GM19043 (cell line): ENCODE results near the gene PEAR1.

Experiments used
- ATAC-seq: cut with Tn5 transposase; IDR thresholded peaks from one replicate; pipeline ENCODE4 v1.9.1; 2021; ENCODE audit warnings: low read depth; ENCODE audit not compliant: unreplicated experiment

The PEAR1 gene

GRCh38 chr1:156879876-156880275, 13.6 kb upstream of the PEAR1 start:
- ATAC-seq: no peak

DNA sequence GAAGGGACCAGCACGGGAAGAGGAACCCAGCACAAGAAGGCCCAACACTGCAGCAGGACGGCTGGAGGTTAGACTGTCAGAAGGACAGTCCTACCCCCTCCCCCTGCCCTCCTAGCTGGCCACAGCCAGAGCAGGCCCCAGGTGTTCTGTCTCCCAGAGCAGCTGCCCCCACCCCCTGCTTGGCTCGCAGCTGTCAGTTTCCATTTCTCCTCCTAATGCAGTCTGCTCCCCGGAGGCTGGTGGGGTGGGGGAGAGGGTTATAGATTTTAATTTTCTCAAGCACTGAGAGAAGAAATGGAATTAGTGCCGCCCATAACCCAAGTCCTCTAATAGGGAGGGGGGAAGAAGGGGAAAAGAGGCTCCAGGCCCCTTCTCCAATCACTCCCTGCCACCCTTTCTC, 13.0 kb upstream of the PEAR1 start:
- ATAC-seq: no peak

DNA sequence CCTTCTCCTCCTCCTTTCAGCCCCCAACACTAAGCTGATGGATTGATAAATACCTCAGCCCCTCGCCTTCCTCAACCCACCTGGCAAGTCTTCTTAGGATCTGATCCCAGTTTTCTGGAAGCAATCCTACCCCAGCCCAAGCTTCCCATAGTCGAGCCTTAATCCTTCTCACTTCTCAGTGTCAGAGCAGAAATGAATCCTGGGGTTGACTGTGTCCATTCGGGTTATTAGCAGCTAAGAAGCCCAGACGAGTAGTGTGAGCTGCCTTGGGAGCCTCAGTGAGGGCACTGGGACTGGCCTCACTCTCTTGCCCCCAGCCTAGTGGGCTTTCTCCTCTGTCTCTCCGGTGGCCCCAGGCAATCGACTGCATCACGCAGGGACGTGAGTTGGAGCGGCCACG, 12.4 kb upstream of the PEAR1 start:
- ATAC-seq: no peak

GRCh38 chr1:156881663-156882062, 11.9 kb upstream of the PEAR1 start:
- ATAC-seq: no peak

DNA sequence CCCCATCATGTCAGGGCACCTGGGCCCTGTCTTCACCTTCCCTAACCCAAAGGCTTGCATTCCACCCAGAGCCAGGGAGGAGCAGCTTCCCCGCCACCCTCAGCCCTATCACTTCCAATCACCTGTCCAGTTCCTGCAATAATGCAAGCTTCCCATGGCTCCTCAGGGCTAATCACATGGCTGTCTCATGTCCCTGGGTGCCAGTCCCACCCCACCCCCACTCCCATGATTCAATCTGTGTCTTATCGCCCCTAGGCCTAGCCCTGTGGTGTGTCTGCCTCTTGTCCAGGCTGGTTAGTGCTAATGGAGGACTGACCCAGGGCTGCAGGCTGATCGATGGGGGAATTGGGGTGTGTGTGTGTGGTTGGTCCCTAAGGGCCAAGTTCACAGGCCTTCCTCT, 11.0 kb upstream of the PEAR1 start:
- no peak for ATAC-seq

GRCh38 chr1:156883919-156884318, 9.6 kb upstream of the PEAR1 start:
- ATAC-seq: no peak

DNA sequence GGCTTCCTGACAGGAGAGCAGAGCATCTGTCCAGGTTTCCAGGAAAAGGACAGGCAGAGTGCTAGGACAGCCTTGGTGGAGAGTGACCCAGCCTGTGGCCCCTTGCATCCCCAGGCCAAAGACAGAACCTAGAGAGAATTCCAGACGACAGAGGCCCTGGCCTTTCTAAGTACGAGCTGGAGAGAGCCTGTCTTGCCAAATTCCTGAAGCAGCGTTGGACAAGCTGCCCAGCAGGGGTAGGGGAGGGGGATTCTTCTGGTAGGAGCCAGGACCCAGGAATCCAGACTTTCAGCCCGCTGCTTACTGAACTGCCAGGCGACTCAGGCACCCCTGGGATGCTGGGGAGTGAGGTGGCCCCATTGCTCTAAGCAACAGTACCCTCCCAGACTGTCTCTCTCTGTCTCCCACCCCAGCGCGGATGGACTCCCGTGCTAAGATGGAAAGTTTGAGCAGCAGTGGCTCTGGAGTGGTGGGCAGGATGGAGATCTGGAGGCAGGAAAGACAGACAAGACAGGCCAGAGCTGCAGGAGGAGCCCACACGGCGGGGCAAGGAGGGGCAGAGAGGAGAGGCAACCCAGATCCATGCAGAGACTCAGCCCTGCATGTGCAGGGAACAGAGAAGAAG, 8.8 kb upstream of the PEAR1 start:
- ATAC-seq: no peak

- no peak for ATAC-seq
Observed at GRCh38 chr1:156885314-156885713, 8.2 kb upstream of the PEAR1 start.

- ATAC-seq: no peak
Observed at GRCh38 chr1:156885880-156886355, 7.6 kb upstream of the PEAR1 start.

DNA sequence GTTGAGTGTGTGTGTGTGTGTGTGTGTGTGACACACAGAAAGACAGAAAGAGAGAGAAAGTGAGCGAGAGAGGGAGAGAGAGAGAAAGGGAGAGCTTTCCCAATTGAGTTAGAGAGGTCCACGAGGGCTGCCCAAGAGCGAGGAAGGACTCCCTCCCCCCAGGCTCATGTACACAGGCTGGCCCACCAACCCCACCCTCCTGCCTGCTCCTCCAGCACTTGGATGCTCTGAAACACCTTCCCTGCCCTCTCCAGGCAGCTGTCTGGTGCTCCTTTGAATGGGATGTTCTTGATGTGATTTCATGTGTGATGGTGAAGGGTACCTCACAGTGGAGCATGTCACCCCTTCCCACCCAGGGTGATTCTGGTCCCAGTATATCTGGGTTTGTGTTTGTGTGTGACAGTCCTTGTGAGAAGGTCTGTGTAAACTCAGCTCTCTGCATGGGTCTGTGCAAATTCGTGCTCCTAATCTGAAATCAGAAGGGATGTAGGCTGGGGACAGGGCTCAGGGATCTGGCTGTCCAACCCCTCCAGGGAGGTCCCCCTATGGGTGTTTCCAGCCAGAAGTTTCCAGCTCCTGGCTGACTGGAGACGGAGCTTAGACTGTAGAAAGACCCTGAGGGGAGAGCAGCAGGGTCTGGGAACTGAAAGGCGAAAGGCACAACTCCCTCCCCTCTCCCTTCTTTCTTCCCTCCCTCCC, 6.8 kb upstream of the PEAR1 start:
- no peak for ATAC-seq

GRCh38 chr1:156887317-156887716, 6.2 kb upstream of the PEAR1 start:
- no peak for ATAC-seq

DNA sequence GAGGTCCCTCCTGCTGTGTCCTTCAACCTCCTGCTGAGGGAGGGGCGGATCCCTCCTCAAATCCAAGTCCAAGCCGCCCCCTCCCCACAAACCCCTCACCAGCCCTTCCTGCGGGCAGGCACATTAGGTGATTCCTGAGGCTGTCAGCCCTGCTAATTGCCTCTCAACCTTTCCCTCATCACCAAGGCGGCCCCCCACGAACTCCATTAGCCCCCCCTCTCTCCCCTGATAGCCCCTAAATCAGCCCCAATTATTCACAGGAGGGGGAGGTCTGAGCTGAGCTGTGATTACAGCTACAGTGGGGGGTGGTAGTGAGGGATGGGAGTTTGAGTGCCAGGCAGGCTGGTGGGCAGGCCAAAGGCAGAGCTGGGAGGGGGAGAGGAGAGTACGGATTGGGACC, 5.8 kb upstream of the PEAR1 start:
- ATAC-seq: no peak

- no peak for ATAC-seq
Observed at GRCh38 chr1:156889802-156890580, 3.5 kb upstream of the PEAR1 start.

DNA sequence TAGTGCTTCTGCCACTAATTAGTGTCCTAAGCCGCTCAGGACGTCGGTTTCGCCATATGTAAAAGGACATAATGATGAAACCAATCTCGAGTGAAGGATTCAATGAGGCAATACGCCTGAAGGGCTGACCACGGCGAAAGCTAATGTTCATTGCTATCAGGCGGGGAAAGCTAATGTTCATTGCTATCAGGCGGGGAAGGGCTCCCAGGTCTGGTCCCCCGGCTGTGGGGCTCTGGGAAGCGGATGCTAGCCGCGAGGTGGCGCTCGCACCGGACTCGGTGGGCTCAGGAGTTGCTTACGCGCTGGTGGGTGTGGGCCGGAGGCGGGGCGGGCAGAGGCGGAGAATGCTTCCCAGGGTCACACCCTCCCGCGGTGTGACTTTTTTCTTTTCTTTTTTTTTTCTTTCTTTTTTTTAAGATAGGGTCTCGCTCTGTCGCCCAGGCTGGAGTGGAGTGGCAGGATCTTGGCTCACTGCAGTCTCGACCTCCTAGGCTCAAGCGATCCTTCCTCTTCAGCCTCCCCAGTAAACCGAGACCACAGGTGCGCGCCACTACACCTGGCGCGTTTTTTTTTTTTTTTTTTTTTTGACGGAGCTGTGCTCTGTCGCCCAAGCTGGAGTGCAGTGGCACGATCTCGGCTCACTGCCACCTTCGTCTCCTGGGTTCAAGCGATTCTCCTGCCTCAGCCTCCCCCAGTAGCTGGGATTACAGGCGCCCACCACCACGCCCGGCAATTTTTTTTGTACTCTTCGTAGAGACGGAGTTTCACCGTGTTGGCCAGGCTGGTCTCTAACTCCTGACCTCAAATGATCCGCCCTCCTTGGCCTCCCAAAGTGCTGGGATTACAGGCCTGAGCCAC, 1.1 kb upstream of the PEAR1 start:
- peak; percentile 81 for ATAC-seq

DNA sequence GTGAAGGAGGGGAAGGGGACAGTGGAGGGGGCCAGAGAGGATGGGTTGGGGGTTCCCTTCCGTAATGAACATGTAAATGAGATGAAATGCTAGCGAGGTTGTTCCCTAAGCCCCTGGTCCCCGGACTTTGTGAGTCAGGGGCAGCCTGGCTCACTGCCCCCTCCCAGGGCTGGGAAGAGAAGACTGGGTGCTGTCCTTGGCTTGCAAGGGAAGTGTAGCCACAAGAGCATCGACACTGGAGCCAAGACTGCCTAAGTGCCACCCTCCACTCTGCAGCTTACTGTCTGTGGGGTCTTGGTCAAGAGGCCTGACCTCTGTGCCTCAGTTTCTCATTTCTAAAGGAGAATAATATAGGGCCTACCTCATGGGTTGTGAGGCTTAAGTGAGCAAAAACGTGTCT, 483 bp downstream of the PEAR1 start:
- no peak for ATAC-seq

DNA sequence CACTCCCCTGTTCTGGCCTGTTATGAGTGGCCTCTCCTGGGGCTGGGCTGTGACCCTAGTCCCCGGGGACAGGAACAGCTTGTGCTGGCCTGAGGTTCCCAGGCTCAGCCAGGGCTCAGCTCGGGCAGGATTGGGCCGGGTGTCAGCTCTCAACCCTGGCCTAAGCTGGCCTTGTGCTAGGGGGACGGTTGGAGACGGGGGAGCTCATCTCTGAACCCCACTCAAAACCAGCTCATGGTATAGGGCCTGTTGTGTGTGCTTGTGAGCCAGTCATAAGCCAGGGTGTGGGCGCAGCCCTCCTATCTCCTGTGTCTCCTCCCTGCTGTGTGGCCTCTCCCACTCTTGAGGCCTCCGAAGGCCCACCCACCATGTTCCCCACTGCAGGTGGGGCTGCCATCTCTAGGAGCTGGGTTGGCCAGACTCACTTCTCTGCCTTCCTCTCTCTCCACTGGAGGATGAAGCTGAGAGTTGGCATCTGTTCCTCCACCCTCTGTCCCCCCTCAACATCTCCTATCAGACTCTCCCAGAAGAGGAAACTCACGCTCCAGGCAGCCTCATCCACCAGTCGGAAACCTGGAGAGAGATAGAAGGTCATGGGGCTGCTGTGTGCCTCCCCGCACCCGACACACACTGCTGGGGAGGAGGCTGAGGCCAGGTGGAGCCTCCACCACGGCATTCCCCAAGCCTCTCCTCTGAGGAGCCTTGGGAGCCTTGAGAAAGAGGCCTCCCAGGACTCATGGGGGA, 1.4 kb downstream of the PEAR1 start:
- no peak for ATAC-seq

DNA sequence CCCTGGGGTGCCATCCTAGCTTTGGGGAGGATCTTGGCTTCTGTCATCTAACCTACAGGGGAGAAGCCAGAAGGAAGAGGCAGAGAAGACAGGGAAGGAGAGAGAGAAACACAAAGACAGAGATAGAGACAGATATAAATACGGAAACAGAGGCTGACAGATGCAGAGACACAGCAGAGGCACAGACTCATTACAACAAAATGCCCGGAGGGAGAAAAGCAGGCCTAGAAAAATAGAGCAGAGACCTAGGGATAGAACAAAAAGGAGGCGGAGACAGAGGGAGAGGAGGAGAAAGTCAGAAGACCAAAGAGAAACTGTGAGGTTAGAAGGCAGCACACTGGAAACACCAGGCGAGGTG, 1.9 kb downstream of the PEAR1 start:
- ATAC-seq: no peak

DNA sequence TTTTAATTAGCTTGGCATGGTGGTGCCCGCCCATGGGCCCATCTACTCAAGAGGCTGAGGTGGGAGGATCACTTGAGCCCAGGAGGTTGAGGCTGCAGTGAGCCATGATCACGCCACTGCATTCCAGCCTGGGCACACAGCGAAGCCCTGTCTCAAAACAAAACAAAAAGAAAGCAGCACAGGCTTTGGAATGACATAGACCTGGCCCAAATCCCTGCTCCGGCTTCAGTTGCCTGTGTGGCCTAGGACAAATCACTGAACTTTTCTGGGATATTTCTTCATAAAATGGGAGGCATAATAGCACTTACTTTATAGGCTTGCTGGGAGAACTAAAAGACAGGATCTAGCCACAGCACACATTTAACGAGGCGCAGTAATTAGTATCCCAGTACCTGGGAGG, 2.4 kb downstream of the PEAR1 start:
- no peak for ATAC-seq

DNA sequence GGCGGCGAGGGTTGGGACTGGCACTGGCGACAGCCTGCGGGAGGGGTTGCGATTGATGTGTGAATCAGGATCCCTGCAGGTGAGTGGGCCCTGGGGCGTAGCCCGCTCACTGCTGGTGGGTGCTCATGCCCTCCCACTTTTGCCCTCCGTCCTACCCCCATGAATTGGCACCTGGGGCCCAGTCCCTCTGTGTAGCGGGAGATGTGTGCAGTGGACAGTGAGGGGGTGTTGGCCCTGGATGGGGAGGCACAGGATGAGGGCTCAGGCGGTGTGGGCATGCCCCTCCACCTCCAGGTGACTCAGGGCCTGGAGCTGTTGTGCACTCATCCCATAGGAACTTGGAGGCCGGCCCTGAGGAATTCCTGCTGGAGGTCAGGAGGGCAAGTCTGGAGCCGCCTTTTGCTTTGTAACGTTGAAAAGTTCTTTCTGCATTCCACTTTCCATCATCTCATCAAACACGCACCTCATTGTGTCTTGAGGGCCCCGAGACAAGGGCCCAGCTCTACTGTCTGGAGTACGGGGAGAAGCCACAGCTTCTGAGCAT, 3.0 kb downstream of the PEAR1 start:
- no peak for ATAC-seq
